Upper lobe of left lung (tissue), 4 donors: ENCODE measurements around the gene FOXL3.

Source experiments
- POLR2AphosphoS5 ChIP-seq, 2 donors: sonication (generic); formaldehyde crosslinking; IDR thresholded peaks; one replicate each; pipeline ENCODE4 v1.5.1; 2017; ENCODE audit warnings: antibody characterized with exemption in 2 of 2
- TF ChIP-seq, protein P1 (sequence below), 6 experiments: fragments of 450-650 bp in 4 of 6; fragments of 200-600 bp in 2 of 6; sonication (generic) in 2 of 6; IDR thresholded peaks; one replicate each; pipeline ENCODE4 v1.5.1; 2016 to 2019; ENCODE audit warnings: antibody characterized with exemption in 6 of 6

DNA sequence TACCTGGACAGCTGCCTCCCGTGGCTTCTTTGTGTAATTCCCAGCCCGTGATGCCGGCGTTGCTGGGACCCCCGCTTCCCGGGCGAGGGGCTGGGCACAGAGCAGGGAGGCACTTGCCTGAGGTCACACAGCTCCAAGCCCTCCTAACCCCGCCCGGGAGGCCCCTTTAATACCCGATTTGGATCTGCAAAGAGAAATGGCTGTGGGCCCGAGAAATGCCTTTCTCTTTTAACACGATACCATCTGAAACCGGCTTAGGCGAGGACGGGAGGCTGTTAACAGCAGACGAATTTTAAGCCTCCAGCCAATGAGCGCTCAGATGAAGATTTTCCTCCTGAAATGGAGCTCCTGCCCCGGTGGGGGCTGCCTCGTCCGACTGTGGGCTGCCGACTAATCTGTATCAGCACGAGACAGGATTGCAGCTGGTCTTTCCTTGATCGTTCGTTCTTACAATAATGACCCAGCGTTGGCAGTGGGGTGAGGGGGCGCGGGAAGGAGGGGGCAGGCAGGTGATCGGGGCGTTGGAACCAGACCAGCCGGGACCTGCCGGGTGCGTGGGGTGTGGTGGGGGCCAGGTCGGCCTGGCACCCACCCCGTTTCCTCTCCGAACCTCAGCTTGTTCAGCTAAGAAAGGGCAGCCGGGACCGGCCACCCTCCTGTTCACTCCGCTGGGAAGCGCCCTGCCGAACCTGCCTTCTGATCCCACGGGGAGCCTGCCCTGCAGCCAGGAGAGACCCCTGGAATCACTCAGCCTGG lies 36.2 kb upstream of the FOXL3 start:
- TF ChIP-seq, protein P1, sequence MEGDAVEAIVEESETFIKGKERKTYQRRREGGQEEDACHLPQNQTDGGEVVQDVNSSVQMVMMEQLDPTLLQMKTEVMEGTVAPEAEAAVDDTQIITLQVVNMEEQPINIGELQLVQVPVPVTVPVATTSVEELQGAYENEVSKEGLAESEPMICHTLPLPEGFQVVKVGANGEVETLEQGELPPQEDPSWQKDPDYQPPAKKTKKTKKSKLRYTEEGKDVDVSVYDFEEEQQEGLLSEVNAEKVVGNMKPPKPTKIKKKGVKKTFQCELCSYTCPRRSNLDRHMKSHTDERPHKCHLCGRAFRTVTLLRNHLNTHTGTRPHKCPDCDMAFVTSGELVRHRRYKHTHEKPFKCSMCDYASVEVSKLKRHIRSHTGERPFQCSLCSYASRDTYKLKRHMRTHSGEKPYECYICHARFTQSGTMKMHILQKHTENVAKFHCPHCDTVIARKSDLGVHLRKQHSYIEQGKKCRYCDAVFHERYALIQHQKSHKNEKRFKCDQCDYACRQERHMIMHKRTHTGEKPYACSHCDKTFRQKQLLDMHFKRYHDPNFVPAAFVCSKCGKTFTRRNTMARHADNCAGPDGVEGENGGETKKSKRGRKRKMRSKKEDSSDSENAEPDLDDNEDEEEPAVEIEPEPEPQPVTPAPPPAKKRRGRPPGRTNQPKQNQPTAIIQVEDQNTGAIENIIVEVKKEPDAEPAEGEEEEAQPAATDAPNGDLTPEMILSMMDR (IDR thresholded peaks at IDR 0.05): no peak
- TF ChIP-seq POLR2AphosphoS5 (IDR thresholded peaks at IDR 0.05): no peak
